Stimulated activated CD8-positive, alpha-beta memory T cell treated with anti-CD3 and anti-CD28 coated beads, Interleukin-12 subunit alpha, Interleukin-12 subunit beta, amount 100 ng/mL, for 4 hours (primary cell): ENCODE measurements around the gene LIMS2.

Experiments used
- DNase-seq: peaks from one replicate; pipeline ENCODE4 v3.0.0-alpha.2; 2020; ENCODE audit warnings: low read depth

The LIMS2 gene

DNA sequence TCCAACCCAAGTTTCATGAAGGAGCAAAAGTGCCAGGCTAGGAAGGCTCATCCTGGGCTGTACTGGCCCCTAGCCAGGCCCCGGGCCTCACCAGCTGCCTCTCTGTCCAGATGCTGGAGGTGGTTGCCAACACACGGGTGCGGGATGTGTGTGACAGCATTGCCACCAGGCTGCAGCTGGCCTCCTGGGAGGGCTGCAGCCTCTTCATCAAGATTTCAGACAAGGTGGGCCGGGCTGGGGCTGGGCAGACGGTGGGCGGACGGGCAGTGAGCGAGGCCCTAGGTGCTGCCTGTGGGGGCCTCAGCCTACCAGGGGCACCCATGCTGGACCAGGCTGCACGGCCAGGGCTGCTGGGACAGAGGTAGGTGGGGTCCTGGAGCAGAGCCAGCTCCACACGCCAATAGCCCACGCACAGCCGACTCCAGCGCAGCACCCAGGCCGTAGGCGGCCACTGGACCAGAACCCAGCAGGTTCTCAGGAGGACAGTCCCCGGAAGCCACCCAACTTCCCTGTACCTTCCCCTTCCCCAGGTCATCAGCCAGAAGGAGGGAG is 41.2 kb downstream of the LIMS2 start:
- DNase-seq = no peak

- no peak for DNase-seq
Observed at GRCh38 chr2:127633556-127634065, 41.7 kb downstream of the LIMS2 start.

DNA sequence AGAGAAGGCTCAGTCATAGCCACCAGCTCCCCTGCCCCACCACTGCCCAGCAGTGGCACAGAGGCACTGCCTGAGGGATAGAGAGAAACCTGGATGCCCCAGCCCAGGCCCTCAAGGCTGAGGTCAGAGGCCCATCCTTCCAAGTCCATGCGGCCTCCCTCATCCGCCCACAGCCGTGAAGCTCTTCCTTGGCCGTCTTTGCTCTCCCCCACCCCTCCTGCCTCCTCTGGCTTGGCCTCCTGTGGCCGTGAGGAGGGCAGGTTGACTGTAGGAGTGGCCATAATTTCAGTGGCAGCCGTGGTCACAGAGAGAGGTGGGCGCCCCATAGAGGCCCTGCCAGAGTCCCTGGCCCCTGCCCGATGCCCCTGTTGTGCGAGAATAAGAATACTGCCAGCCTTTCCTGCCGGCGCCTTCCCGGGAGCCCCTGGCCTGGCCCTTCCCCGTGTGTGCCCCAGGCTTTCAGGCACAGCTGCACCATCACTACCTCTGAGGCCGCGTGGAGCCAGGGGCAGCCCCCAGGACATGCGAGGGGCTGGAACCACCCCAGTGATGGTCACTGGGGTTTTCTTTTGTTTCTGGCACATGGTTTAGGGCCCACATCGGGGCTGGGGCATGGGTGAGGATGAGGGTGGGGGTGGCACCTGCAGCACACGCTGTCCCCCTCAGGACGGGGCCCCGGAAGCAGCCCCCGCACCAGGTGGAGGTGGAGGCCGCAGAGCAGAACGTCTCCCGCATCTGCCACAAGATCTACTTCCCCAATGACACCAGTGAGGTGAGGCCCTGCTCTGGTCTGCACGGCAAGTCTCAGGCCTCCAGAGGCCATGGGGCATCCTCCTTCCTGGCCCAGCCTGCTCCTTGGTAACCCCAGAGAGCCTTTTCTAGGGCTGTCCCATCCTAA is 42.5 kb downstream of the LIMS2 start:
- DNase-seq = no peak

GRCh38 chr2:127631997-127632581 is 43.2 kb downstream of the LIMS2 start:
- no peak for DNase-seq

DNA sequence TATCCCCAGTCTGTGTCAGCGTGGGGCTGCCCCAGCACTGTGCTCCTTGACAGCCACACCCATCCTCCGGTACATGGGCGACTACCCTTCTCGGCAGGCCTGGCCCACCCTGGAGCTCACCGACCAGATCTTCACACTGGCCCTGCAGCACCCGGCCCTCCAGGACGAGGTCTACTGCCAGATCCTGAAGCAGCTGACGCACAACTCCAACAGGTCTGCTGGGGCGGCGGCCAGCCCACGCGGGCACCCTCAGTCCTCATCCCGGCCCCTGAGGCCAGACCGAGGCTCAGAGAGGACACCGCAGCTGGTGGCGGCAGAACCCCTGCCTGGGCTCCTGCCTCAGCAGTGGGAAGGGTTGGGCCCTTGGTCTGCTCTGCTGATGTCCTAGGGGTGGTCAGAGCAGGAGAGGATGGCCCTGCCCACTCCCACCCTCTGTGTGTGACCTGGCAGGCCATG is 43.8 kb downstream of the LIMS2 start:
- DNase-seq = no peak

GRCh38 chr2:127630864-127631540 is 44.3 kb downstream of the LIMS2 start:
- no peak for DNase-seq

DNA sequence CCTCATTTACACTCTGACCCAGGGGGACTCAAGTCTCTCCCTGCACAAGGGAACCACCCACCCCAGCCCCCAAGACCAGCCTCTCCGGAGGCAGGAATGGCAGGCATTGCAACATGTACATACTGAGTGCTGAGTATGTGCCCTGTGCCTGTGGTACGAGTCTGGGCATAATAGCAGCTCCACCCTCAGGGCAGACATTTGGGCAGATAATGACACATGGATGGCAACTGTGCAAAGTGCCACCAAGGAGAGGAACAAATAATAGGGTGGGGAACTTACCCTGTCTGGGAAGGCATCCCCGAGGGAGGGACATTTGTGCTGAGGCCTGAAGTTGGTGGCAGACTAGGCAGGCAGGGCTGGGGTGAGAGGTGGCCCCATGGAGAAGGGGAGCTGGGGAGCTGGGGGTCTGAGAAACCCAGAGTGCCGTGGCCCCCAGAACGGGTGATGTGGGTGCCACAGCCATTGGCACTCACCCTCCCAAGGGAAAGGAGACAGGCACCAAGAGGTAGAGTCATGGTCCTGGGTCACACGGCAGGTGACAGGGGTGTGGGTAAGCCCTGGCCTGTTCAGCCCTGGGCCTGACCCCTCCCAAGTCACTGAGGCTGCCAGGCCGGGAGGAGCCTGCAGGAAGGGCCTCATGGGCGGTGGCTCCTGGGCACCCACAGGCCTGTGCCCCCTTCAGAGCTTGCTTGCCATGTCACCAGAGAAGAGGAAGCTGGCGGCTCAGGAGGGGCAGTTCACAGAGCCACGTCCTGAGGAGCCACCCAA is 45.0 kb downstream of the LIMS2 start:
- DNase-seq = no peak

GRCh38 chr2:127629637-127630036 is 45.7 kb downstream of the LIMS2 start:
- no peak for DNase-seq

DNA sequence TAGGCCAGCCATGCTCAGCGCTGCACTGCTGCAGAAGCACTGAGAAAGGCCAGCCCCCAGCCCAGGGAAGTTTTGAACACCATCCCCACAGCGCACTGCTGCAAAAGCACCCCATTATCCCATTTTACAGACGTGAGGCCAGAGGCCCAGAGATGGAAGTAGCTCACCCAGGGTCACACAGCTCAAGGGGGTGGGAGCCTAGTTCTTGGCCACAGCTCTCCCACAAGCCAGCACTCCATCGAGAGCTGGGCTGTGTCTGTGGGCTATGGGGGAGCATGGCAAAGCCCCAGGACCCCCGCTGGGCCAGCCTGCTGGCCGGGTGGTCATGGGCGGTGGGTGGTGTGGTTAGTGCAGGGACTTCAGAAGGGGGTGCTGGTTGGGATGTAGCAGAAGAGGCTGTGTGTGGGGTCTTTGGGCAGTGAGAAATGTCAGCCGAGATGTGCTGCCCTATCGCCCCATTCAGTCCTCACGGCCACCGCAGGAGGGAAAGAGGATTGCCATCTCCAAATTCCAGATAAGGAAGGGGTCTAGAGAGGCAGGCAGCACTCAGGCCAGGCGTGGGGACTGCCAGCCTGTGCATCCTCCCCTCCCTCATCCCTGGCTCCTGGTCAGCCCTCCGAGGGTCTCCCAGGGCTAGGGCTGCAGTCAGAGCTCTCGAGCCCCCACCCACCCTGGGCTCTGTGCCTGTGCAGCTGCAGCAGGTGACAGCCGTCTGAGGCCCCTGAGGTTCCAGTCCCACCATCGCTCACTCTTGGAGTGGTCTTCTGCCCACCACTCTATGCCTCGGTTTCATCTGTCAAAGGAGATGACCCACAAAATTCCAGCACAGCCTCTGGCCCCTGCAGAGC is 46.3 kb downstream of the LIMS2 start:
- no peak for DNase-seq

DNA sequence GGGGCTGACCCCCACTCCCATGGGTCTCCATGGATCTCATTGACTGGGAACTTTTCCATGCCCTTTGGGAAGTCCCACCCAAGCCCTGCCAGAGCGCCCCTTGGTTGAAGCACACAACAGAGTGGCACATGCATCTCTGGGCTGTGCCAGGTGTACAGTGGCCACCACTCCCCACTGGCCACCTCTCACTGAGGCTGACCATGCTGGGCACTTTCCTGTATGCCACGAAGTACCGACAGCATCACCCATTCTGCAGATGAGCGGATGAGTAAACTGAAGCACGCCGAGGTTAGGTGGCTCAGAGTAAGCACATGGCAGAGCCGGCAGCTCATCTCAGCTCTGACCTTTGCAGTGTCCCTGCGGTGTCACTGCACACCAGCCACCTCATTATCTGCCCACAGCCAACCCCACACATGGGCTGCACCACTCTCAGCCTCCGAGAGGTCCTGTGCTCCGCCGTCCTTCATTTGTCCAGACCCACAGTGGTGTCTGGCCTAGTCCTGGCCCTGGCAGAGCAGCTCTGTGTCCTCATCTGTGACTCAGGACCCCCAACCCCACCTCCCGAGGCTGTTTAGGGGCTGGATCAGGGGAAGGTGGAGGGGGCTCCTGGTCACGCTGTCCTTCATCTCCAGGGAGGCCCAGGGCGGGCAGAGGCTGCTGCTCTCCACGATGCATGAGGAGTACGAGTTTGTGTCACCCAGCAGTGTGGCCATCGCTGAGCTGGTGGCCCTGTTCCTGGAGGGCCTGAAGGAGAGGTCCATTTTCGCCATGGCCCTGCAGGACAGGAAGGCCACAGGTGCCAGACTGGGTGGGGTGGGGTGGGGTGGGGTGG is 47.4 kb downstream of the LIMS2 start:
- no peak for DNase-seq

DNA sequence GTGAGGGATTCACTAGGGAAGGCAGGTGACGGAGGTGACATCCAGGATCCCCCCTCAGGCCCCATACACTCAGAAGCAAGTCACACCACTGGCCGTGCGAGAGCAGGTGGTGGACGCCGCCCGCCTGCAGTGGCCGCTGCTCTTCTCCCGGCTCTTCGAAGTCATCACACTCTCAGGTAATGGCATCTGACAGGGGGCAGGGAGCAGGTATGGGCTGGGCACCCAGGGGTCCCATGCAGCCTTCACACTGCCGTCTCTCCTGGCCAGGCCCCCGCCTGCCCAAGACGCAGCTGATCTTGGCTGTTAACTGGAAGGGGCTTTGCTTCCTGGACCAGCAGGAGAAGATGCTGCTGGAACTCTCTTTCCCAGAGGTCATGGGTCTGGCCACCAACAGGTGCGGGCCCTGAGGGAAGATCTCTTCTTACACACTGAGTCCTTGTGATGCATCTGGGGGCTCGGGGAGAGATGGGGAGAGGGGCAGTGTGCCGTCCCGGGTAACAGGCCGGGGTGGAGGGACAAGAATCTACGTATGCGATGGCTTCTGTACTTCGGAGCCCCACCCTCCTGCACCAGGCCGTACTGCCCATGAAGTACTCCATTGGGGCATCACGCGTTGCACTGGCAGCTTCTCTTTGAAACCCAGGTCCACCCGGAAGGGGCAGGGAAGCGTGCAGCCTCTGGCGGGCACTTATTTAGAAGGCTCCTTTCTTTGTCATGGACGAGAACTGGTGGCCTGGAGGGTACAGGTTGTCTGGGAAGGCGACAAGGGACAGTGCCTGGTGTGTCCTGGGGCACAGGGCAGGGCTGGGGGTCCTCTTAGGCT is 48.2 kb downstream of the LIMS2 start:
- DNase-seq = no peak

DNA sequence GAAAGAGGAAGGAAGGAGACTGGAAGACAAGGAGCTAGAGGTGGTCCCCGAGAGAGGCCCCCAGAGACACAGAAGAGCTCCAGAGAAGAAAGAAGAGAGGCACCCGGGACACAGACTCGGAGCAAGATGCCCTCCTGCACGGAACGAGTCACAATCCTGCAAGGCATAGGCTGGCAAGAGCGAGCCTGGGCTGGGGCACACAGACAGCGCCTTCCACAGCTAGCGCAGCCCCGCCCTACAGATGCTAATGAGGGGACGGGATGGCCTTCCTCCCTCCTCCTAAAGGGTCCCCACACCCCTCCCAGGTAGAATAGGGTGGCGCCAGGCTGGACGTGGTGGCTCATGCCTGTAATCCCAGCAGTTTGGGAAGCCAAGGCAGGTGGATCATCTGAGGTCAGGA is 49.2 kb downstream of the LIMS2 start:
- DNase-seq = no peak

DNA sequence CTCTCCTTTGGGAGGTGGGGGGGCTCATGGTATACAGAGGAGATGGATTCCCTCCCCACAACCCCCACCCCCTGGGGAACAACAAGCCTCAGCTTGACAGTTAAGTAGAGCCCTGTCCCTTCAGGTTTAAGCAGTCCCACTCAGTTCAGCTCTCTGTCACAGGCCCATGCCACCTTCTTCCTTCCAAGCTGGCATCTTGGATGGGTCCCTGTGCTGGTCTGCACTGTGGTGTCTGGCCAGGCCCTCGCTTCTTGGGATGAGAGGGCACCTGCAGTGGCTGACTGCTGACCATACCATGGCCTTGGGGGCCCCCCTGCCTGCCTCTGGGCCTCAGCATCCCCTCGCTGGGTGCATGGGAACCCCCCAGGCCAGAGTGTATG is 49.8 kb downstream of the LIMS2 start:
- no peak for DNase-seq

- no peak for DNase-seq
Observed at GRCh38 chr2:127624756-127625571, 50.4 kb downstream of the LIMS2 start.

DNA sequence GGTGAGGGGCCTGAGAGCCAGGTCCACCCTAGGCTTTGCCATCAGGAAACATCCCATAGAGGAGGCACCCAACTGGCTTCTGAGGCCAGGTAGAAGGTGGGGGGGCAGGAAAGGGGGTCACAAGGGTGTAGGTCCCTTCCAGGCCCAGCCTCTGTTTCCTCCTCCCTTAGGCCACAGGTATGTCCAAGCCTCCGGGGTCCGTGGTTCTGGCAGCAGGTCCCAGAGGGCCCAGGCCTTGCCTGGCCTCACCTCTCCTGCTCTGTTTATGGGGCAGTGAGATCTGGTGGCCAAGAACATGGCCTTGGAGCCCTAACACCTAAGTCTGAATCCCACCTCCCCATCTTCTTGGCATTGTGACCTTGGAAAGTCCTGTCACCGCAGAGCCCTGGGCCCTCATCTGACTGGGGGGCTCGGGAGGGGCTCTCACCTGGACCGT is 51.0 kb downstream of the LIMS2 start:
- no peak for DNase-seq

DNA sequence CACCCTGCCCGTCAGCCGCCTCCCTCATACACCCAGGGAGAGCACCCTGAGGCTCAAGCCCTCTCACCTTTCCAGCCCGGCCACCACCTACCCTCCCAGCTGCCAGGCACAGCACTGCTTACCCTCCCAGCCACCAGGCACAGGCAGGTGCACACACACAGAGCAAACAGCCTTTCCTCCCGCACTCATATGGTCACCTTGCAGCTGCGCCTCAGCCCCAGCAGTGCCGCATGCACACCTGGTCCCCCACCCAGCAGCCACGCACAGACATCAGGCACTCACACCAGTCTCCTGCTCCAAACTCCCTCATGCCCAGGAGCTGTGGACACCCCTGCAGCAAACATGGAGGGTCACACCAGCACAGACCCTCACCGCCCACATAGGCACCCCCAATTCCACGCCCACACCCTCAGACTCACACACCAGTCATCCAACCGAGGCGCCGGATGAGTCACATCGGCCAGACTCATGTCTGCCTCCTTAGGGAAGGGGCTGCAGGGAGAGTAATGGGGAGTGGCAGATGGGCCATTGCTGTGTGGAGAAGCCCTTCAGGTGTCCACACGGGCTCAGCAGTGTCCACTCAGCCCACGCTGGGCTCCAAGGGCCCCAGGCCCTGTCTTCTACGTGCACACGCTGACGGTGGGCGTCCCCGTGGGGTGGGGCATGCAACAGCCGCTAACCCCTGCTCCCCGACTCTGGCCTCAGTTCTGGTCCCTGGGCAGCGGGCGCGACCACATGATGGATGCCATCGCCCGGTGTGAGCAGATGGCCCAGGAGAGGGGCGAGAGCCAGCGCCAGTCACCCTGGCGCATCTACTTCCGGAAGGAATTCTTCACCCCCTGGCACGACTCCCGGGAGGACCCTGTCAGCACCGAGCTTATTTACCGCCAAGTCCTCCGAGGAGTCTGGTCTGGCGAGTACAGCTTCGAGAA is 51.7 kb downstream of the LIMS2 start:
- no peak for DNase-seq
